Loucy (cell line): ENCODE data around the gene CSTPP1.

Experiments
- H2AFZ ChIP-seq: fragments of 200-600 bp; sonication (generic); 2 replicates; pipeline ENCODE4 v1.6.0; 2016; ENCODE audit warnings: antibody characterized with exemption, mild to moderate bottlenecking, low read length, moderate library complexity
- H3F3A ChIP-seq: fragments of 200-600 bp; 2 replicates; pipeline ENCODE4 v1.6.0; 2016; ENCODE audit warnings: antibody characterized with exemption, low read depth, mild to moderate bottlenecking
- H3K27me3 ChIP-seq: fragments of 200-600 bp; sonication (generic); 2 replicates; pipeline ENCODE4 v1.6.1; 2014; ENCODE audit warnings: low read length, mild to moderate bottlenecking; ENCODE audit not compliant: insufficient read depth, poor library complexity, severe bottlenecking
- H3K36me3 ChIP-seq: fragments of 200-600 bp; sonication (generic); 2 replicates; pipeline ENCODE4 v1.6.1; 2016; ENCODE audit warnings: low read length; ENCODE audit not compliant: insufficient read depth
- H3K4me1 ChIP-seq: fragments of 200-600 bp; sonication (generic); 2 replicates; pipeline ENCODE4 v1.5.1; 2014; ENCODE audit warnings: low read length, mild to moderate bottlenecking; ENCODE audit not compliant: insufficient read depth, poor library complexity, severe bottlenecking
- H3K4me2 ChIP-seq: fragments of 200-600 bp; sonication (generic); 2 replicates; pipeline ENCODE4 v1.6.0; 2014; ENCODE audit warnings: antibody characterized with exemption, low read length, low read depth, mild to moderate bottlenecking; ENCODE audit not compliant: poor library complexity, severe bottlenecking
- H3K4me3 ChIP-seq: fragments of 200-600 bp; sonication (generic); 2 replicates; pipeline ENCODE4 v1.5.1; 2014; ENCODE audit warnings: low read length, mild to moderate bottlenecking, mixed read lengths; ENCODE audit not compliant: poor library complexity, severe bottlenecking
- H3K79me2 ChIP-seq: fragments of 200-600 bp; sonication (generic); 2 replicates; pipeline ENCODE4 v1.6.1; 2014; ENCODE audit warnings: low read length; ENCODE audit not compliant: insufficient read depth
- H3K9ac ChIP-seq: fragments of 200-600 bp; sonication (generic); 2 replicates; pipeline ENCODE4 v1.6.0; 2014; ENCODE audit warnings: mild to moderate bottlenecking, low read depth, low read length, moderate library complexity; ENCODE audit not compliant: poor library complexity, severe bottlenecking
- H3K9me2 ChIP-seq: fragments of 200-600 bp; sonication (generic); replicated peaks from 2 replicates; pipeline ENCODE4 v1.6.1; 2016; ENCODE audit warnings: low read depth, low read length, mixed read lengths
- H3K9me3 ChIP-seq: fragments of 200-600 bp; sonication (generic); 2 replicates; pipeline ENCODE4 v1.6.1; 2014; ENCODE audit warnings: mild to moderate bottlenecking, antibody characterized with exemption, low read length, low read depth; ENCODE audit not compliant: insufficient read depth
- H4K20me1 ChIP-seq: fragments of 200-600 bp; sonication (generic); 2 replicates; pipeline ENCODE4 v1.6.0; 2014; ENCODE audit warnings: antibody characterized with exemption, low read length, mild to moderate bottlenecking; ENCODE audit not compliant: insufficient read depth, poor library complexity, severe bottlenecking
- CTCF ChIP-seq: fragments of 200-600 bp; sonication (generic); conservative IDR thresholded peaks from 2 replicates; pipeline ENCODE4 v1.5.1; 2014; ENCODE audit warnings: mild to moderate bottlenecking, antibody characterized with exemption, low read length
- EZH2phosphoT487 ChIP-seq: fragments of 200-600 bp; IDR thresholded peaks from 2 replicates; pipeline ENCODE4 v1.6.1; 2018; ENCODE audit warnings: antibody characterized with exemption, mild to moderate bottlenecking, moderate library complexity, borderline replicate concordance

Gene CSTPP1

GRCh38 chr11:47099214-47099917, 162.8 kb downstream of the CSTPP1 start:
- Histone ChIP-seq H3F3A (no peaks in the 10 kb centered on the region), H3K4me1 (peaks cover 4% of the 10 kb centered on the region), H3K4me2 (no peak overlapping the region), H2AFZ (no peak overlapping the region), H3K36me3 (no peaks in the 10 kb centered on the region), H3K9me2 (no peaks in the 10 kb centered on the region), H3K9me3 (no peaks in the 10 kb centered on the region), H3K4me3 (no peak overlapping the region), H4K20me1 (no peaks in the 10 kb centered on the region), H3K27me3 (no peaks in the 10 kb centered on the region), H3K79me2 (no peaks in the 10 kb centered on the region), H3K9ac (no peak overlapping the region)
- TF ChIP-seq CTCF (no peak), EZH2phosphoT487 (no peak)

- Histone ChIP-seq H3K9me3 (no peaks in the 10 kb centered on the region), H3K27me3 (no peaks in the 10 kb centered on the region), H3K4me3 (no peak overlapping the region), H2AFZ (no peak overlapping the region), H3K4me1 (peaks cover 4% of the 10 kb centered on the region), H4K20me1 (no peaks in the 10 kb centered on the region), H3K79me2 (no peaks in the 10 kb centered on the region), H3F3A (no peaks in the 10 kb centered on the region), H3K4me2 (no peak overlapping the region), H3K9ac (no peak overlapping the region), H3K36me3 (no peaks in the 10 kb centered on the region), H3K9me2 (no peaks in the 10 kb centered on the region)
- TF ChIP-seq EZH2phosphoT487 (no peak), CTCF (no peak)
Measured at GRCh38 chr11:47099918-47100315, 163.4 kb downstream of the CSTPP1 start.

GRCh38 chr11:47101406-47101805, 164.8 kb downstream of the CSTPP1 start:
- no peak overlapping the region for H3K4me3 ChIP-seq

More at GRCh38 chr11:47101406-47101805, 164.8 kb downstream of the CSTPP1 start:
- H3K9ac ChIP-seq, result no peak overlapping the region
- no peaks in the 10 kb centered on the region for H3F3A ChIP-seq
- no peak overlapping the region for H3K4me2 ChIP-seq
- H3K9me2 ChIP-seq, result no peaks in the 10 kb centered on the region
- no peaks in the 10 kb centered on the region for H3K36me3 ChIP-seq
- H3K27me3 ChIP-seq, result no peaks in the 10 kb centered on the region
- peaks cover 4% of the 10 kb centered on the region for H3K4me1 ChIP-seq
- H3K79me2 ChIP-seq, result no peaks in the 10 kb centered on the region
- H3K9me3 ChIP-seq, result no peaks in the 10 kb centered on the region
- no peaks in the 10 kb centered on the region for H4K20me1 ChIP-seq
- H2AFZ ChIP-seq, result no peak overlapping the region
- TF ChIP-seq EZH2phosphoT487 (no peak), CTCF (peak; percentile 37; the same call in 1 of the 2 replicates)
